Measurements from ENCODE around the gene PRELP.

GRCh38 chr1:203443296-203443695, 32.3 kb upstream of the PRELP start:
- TF ChIP-seq CTCF (IDR thresholded peaks at IDR 0.05; ENCODE audit: low read depth, low read length), result no peak
- no peak for TF ChIP-seq EZH2phosphoT487 (IDR thresholded peaks at IDR 0.05; ENCODE audit: low read depth)

Measured in OCI-LY3 (cell line).